ENCODE measurements around the gene LIPC.

The LIPC gene

DNA sequence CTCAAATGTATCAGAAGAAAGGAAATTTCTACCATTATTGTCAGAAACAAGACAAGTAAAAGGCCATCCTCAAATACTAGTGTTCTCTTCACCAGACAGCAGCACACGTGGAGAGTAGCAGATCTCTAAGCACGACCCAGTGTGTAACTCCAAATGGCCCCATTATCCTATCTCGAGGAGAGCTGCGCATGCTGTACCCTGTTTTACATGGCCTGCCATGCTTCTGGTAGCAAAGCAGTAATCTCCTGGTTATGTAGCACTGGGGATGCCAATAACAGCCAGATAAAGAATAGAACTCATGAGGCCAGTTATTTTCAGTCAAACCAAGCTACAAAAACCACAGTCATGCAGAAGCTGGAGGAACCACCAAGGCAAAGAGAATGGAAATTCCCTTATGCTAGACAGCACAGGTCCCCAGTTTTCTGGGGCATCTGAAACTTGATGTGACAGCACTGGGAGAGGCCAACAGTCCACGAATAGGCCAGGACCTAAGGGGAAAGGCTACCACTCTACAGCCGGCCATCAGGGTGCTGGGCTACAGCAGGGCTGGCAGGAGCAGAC, 73.0 kb downstream of the LIPC start:
- in situ Hi-C loops (cut with MboI; ENCODE audit: low pct_unique_long_range_greater_than_20kb, low sequenced_read_pairs): no loop called here

DNA sequence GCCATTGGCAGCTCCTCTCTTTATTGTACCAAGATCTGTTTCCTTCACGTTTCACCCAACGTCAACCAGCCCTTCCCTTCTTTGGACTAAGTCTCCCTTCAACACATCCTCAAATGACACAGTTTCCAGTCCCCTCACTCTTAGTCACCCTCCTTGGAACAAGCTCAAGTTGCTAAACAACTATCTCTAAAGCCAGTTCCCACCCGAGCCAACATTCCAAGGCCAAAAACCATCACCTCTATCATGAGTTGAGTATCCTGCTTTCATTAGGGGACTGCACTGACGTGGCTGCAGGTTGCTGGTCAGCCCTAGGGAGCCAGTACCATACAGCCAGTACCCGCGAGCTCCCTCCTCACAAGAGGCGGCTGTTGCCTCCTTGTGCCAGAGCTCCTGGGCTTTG, 73.8 kb downstream of the LIPC start:
- DNase-seq: no peak
- in situ Hi-C loops (cut with MboI; ENCODE audit: low pct_unique_long_range_greater_than_20kb, low sequenced_read_pairs): no loop called here

More for the DNA sequence above, 73.0 kb downstream of the LIPC start:
- no peak for DNase-seq

DNA sequence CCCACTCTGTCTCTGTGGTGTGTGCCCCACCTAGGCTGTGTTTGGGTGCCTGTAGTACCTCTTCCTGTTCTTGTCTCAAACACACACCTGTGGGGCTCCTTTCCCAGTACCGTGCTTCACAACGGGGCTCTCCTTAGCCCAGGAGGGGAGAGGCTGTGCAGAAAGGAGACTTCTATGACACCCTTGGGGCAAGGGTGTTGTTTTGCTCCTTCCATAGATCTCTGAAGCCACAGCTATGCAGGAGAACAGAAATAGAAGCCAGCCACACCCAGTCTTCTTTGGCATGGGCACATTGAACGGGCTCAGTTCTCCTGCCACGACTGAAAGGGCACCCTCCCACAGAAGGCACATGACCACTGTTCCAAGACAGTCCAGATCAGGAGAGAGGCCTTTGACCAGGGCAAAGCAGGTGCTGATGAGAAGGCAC, 74.3 kb downstream of the LIPC start:
- no peak for DNase-seq
- in situ Hi-C loops (cut with MboI; ENCODE audit: low pct_unique_long_range_greater_than_20kb, low sequenced_read_pairs): no loop called here

DNA sequence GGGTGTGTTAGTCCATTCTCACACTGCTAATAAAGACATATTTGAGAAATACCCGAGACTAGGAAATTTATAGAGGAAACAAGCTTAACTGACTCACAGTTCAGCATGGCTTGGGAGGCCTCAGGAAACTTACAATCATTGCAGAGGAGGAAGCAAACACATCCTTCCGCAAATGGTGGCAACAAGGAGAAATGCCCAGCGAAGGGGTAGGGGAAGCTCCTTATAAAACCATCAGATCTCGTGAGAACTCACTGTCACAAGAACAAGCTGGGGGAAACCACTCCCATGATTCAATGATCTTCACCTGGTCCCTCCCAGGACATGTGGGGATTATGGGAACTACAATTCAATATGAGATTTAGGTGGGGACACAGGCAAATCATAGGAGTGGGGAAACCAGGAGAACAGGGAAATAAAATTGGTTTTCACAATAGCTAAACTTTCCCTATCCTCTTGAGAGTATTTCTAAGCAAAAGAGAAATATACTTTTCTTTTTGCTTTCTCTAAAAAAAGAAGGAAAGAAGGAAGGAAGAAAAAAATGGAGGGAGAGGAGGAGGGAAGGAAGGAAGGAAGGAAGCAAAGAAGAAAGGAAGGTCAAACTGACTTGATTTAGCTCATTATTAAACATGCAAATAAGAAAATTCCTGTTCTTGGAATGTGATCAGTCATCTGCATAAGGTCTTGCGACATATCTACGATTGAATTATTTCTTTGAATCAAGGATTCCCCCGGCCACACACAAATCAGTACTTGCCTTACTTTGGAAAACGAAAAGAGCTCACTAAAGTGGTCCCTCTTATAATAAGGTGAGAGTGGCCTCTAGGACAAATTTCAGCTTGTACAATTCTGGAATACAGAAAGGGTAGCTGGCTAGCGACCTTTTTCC, 75.2 kb downstream of the LIPC start:
- peak; percentile 94 for DNase-seq
- in situ Hi-C loops (cut with MboI; ENCODE audit: low pct_unique_long_range_greater_than_20kb, low sequenced_read_pairs): no loop called here

DNA sequence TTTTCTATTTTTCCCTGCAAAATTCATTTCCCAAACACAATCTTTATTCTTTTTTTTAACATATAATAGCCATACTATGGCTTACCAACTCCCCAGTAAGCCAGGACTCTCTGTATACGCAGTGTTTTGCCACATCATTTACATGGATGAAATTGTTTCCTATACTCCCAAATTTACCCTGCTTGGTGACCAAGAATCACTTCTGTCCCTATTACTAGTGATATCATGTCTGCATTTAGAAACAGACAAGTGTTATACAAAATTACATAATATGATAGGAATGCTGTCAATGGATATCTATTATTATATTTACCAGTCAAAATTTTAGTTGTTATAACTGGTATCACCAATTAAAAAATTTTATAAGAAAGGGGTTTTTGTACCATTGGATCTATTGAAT, 77.8 kb downstream of the LIPC start:
- in situ Hi-C loops (cut with MboI; ENCODE audit: low pct_unique_long_range_greater_than_20kb, low sequenced_read_pairs): no loop called here
- no peak for DNase-seq

DNA sequence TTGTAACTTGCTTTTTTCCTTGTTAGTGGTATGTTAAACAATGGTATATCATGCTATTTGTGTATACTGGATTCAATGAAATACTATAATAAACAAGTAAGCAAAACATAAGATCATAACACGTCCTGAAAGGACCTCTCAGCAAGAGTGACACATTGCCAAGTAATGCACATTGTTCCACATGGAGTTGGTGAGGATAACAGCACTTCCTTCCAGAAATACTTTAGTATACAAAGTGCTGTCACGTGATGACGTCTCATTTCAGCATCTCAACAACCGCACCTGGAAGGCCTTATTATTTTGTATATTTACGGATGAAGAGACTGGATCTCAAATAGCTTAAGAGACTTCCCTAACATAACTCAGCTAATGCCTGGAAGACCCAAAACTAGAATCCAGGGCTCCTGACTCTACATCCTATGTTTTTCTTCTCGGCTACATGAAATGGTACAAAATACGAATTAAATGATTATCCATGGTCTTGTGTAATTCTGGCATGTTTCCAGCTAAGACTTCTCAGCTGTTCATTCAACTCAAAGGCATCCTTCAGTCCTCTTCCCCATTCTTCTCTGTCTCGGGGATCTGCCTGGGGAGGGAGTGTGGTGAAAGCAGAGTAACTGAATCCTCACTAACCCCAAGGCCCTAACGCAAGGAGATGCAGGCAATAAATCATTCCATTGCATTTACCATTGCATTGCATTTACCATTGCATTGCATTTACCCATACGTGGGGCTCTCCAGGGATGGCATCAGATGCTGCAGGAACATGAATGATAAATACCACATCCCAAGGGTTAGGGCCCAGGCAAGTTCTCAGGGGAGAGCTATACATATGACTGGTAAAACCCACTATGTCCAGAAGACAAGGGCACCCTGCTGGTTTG, 79.2 kb downstream of the LIPC start:
- DNase-seq: no peak
- in situ Hi-C loops (cut with MboI; ENCODE audit: low pct_unique_long_range_greater_than_20kb, low sequenced_read_pairs): no loop called here

DNA sequence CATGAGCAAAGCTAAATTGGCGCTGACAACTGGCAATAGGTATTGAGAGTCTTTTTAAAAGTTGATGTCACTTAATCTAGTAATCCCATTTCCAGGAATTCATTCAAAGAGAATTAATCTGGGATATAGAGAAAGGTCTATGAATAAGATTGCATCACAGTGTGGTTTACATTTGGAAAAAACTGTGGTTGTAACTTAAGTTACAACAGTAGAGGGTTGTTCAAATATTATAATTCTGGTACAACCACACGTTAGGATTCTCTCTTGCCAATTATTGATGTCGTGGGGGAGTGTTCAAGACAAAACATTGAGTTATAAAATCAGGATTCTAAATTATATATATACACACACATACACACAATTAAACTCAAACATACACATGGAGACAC, 79.8 kb downstream of the LIPC start:
- no peak for DNase-seq
- in situ Hi-C loops (cut with MboI; ENCODE audit: low pct_unique_long_range_greater_than_20kb, low sequenced_read_pairs): no loop called here

DNA sequence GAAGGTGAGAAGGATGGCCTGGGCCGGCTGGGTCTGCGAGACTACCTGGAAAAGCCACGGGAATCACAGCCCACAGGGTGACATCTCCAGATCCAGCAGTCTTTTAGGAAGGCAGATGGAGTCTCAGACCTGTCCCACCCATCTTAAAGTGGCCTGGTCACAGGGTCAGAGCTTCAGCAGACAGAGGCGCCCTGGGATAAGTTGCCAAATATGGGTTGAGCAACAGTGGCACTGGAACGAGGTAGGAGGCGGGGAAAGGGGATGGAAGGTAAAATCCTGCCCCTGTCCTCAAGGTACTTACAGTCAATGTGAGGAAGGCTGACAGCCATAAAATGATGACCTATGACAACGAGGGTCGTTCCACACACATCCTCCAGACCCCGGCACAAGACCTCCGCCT, 80.7 kb downstream of the LIPC start:
- in situ Hi-C loops (cut with MboI; ENCODE audit: low pct_unique_long_range_greater_than_20kb, low sequenced_read_pairs): no loop called here
- no peak for DNase-seq

DNA sequence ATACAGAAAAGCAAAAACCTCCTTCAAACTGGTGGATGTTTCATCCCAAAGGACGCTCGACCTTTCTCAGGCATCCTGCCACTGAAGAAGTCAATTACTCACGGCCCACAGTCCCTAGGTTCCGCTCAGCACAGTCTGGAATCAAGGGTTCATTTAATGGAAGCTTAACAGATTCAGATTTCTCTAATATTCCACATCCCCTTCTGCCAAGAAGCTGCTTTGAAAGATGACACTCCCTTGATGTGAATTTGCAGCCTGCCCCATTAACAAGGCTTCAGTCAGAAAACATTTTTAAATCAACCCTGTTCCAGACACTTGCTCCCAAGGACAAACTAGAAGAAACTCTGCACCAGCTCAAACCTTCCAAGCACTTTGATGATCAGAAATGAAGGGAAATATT, 81.2 kb downstream of the LIPC start:
- in situ Hi-C loops (cut with MboI; ENCODE audit: low pct_unique_long_range_greater_than_20kb, low sequenced_read_pairs): no loop called here
- DNase-seq: no peak

DNA sequence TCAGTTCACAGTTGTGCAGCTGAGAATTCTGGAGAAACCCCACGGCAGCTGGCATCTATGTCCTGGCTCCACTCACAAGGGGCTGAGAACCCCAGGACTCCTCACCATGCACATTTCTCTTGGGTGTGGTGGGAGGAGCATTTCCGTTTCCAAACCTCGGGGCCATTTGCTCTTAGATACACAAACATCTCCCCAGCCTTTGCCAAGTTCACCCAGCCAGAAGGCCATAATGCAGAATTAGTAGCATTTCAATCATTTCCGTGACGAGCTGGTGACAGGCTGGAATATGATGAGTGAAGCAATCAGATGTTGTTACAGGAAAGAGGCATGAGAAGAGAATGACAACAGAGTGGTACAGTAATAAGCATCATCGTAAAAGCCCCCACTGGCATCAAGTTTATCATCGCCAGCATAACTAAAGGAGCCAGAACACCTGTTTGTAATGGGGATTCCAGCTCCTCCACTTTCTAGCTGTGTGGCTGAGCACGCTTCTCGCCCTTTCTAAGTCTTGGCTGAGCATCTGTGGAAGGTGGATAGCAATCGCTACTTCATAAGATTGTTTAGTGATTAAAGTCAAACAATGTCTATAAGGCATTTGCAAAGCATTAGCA, 82.0 kb downstream of the LIPC start:
- in situ Hi-C loops (cut with MboI; ENCODE audit: low pct_unique_long_range_greater_than_20kb, low sequenced_read_pairs): no loop called here
- no peak for DNase-seq

DNA sequence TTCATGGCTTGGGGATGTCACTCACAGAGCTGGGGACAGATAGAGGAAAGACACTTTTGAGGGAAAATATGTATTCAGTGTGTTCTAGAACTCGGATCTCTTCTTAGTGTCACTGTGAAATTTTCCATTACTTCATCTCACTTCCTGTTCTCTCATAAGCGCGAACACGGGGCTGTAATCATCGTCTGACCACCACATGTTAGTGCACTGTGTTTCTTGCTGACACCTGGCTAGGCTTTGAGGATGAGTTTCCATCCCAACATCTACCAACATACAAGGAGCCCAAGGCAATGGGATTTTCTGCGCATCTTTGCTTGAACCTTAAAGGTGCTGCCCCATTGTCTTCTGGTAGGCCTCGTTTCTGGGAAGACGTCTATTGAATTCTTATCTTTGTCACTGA, 84.0 kb downstream of the LIPC start:
- in situ Hi-C loops (cut with MboI; ENCODE audit: low pct_unique_long_range_greater_than_20kb, low sequenced_read_pairs): no loop called here
- DNase-seq: peak; percentile 71

DNA sequence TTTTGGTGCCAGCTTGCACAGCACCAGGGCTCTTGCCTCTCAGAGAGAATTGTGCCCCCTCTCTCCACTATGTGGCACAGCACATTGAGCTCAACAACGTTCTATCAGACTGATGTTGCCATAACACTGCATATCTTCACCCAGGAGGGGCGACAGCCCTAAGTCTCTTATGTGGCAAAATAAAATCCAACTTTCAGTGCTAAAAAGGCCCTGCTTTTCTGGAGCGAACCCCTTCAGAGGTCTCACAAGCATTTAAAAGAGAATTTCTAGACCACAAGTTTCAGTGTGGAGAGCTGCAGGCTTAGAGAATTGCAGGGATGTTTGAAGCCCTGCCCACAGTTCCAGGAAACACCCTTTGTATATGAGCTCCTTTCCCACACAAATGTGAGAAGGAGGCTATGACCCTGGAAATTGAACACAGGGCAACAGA, 85.5 kb downstream of the LIPC start:
- DNase-seq: peak; percentile 77
- in situ Hi-C loops (cut with MboI; ENCODE audit: low pct_unique_long_range_greater_than_20kb, low sequenced_read_pairs): no loop called here

DNA sequence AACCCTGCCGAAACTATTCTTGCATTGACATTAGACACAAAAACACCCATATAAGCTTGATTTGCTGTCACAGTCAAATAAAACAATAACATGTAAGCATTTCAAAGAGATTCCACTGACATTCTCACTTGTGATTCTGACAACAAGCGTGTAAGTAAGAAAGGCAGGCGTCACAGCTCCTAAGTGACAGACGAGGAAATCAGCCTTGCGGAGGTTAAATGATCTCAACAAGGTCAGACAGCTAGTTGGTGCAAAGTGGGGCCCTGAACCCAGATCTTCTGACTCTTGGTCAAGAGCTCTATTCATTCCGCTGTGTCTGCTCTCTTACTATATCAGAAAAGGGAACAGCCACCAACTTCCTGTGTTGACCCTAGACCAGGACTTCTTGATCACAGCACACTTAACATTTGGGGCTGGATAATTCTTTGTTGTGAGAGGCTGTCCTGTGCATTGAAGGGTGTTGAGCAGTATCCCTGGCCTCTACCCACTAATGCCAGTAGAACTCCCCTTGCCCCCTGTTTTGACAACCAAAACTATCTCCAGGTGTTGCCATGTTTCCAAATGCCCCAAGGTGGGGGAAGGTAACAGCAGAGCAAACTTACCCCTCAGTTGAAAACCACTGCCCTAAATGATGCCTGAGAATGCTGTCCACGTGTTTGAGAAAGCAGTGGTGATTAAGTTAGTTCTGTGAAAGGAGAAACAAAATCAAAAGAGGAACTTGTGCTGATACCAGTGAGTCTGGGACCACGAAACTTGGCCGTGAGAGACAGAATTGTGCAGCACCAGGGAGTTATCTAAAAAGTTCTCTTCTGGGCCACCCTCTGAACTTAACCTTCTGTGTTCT, 86.1 kb downstream of the LIPC start:
- in situ Hi-C loops (cut with MboI; ENCODE audit: low pct_unique_long_range_greater_than_20kb, low sequenced_read_pairs): no loop called here

DNA sequence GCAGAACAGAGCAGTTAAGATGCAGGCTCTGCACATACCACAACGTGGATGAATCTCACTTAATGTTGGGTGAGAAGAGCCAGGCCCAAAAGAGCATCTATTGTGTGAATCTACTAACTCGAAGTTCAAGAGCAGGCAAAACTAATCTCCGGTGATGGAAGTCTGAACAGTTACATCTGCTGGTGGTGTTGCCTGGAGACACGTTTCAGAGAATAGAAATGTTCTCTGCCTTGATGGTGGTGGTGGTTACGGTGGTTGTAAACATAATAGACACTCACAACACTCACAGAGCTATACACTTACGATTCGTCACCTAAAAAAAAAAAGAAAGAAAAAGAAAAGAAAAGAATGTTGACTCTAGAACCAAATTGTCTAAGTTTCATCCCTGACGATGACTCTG, 86.8 kb downstream of the LIPC start:
- in situ Hi-C loops (cut with MboI; ENCODE audit: low pct_unique_long_range_greater_than_20kb, low sequenced_read_pairs): no loop called here
- no peak for DNase-seq

More for the DNA sequence above, 86.1 kb downstream of the LIPC start:
- DNase-seq: peak; percentile 90

DNA sequence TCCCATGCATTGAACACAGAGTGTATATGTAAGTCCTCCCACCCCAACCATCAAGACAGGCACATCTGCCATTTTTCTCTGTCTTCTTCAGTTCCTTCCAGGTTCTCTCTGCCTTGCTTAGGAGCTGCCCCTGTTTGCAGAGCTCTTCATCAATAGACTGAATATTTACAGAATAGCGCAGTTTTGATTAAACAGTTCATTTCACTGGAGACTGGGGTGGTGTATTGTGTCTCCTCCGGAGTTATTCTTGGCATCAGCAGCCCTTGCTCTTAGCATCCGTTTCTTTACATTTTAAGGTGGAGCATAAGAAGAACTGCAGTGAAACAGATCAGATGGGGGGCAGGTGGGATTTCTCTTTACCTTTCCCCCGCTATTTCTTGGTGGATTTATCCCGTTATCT, 87.7 kb downstream of the LIPC start:
- in situ Hi-C loops (cut with MboI; ENCODE audit: low pct_unique_long_range_greater_than_20kb, low sequenced_read_pairs): no loop called here
- DNase-seq: no peak

DNA sequence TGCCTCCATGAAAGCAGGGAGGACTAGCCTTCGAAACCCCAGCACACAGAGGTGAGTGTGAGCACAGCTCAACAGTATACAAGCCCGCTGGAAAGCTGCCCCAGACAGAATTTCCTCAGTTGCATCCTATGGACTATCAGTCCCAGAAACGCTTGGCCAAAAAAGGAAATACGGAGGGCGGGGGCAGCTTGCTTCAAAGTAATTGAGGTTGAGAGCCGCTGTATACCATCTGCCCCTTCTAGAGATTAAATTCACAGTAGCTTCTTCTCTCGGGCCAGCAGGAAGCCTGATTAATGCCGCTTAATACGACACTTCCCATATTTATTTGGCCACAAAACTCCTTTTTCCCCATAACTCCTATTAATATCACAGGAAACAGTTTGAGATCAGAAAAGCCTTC, 88.7 kb downstream of the LIPC start:
- peak; percentile 89 for DNase-seq
- in situ Hi-C loops (cut with MboI; ENCODE audit: low pct_unique_long_range_greater_than_20kb, low sequenced_read_pairs): no loop called here

DNA sequence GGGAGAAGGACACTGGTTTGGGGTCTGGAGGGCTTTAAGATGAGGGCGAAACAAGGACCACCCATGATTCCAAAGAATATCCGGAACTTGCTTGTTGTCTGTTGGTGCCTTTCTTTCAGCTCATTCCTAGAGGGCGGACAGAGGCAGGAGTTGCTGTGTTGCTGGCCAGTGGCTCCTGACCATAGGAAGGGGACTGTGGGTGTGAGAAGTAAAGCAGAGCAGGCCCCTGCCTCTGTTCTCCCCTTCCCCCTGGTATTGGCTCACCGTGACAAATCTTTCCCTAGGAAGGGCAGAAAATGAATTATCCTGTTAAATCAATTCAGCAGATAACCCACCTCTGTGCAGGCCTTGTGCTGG, 89.1 kb downstream of the LIPC start:
- DNase-seq: no peak
- in situ Hi-C loops (cut with MboI; ENCODE audit: low pct_unique_long_range_greater_than_20kb, low sequenced_read_pairs): no loop called here

DNA sequence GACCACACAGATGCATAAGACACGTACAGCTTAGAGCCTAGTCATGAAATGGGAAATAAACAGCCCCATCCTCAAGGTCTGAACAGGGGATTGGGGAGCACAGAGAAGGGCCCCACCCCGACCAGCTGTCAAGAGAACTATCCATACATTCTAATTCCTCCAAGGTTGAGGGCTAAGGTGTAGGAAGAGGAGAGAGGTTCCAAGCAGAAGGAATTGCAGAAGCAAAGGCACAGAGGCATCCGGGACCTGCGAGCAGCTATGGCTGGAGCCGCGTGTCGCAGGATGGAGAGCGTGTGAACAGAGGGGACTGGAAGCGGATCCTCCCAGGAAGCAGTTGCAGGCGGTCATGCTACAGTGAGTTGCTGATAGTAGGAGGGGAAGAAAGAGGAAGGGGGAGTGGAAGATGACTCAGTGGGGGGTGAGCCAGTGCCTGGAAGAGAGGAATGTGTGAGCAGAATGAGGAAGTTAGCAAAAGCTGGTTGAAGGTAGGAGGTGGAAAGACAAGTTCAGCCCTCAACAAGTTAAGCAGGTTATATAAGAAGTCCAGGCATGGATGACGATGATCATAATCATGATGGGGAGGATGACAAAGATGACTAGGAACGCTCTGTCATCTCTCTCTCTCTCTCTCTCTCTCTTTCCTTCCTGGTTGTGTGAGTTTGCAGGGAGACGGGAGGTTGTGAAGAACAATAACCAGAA, 89.7 kb downstream of the LIPC start:
- DNase-seq: peak; percentile 100
- in situ Hi-C loops (cut with MboI; ENCODE audit: low pct_unique_long_range_greater_than_20kb, low sequenced_read_pairs): no loop called here
